M059J (cell line): ENCODE results near the gene IQCC. TPM values are rescaled to one million over a fixed set of nuclear protein-coding genes. Genes with fewer than 3 reads are reported as not detected.

Experiments
- DNase-seq: peaks from one replicate; pipeline ENCODE4 v3.0.0-alpha.2; 2012; ENCODE audit warnings: low read depth
- total RNA-seq: library from RNA; depleted of rRNA; stranded (reverse); fragments of >200 nt; shearing (Covaris generic); gene quantifications from 2 replicates; pipeline ENCODE4 v1.2.3, GENCODE V29; 2014; rRNA removed

IQCC gene
- total RNA-seq, 1 experiment from 2014 or later: 8.7 TPM

GRCh38 chr1:32256473-32257226, 51.2 kb downstream of the IQCC start:
- no peak for DNase-seq

- no peak for DNase-seq
Observed at GRCh38 chr1:32257227-32257508, 51.7 kb downstream of the IQCC start.

Other genes starting within 250 kb of the IQCC start
- 59.2 and 102 TPM in 2 replicates for gene KHDRBS1, start 191.8 kb upstream of the IQCC start, total RNA-seq
- gene TMEM39B, start 132.7 kb upstream of the IQCC start, total RNA-seq: 13.9 and 16.1 TPM in 2 replicates
- gene KPNA6, start 97.6 kb upstream of the IQCC start, total RNA-seq: 49.8 and 73.0 TPM in 2 replicates
- 62.5 and 102 TPM in 2 replicates for gene TXLNA, start 26.0 kb upstream of the IQCC start, total RNA-seq
- 8.8 and 9.4 TPM in 2 replicates for gene CCDC28B, start 5.1 kb upstream of the IQCC start, total RNA-seq
- gene DCDC2B, start 3.4 kb downstream of the IQCC start, total RNA-seq: not detected in 2 replicates
- gene TMEM234, start 16.7 kb downstream of the IQCC start, total RNA-seq: 12.0 and 12.3 TPM in 2 replicates
- gene EIF3I, start 16.7 kb downstream of the IQCC start, total RNA-seq: 517 and 553 TPM in 2 replicates
- 0.20 and 1.4 TPM in 2 replicates for gene FAM167B, start 41.6 kb downstream of the IQCC start, total RNA-seq
- 0.12 TPM in 1 of 2 replicates, not detected in the other for gene LCK, start 45.6 kb downstream of the IQCC start, total RNA-seq
- gene HDAC1, start 86.4 kb downstream of the IQCC start, total RNA-seq: 158 and 171 TPM in 2 replicates
- 73.3 and 110 TPM in 2 replicates for gene MARCKSL1, start 130.6 kb downstream of the IQCC start, total RNA-seq
- 0.42 and 1.2 TPM in 2 replicates for gene FAM229A, start 156.8 kb downstream of the IQCC start, total RNA-seq
- gene TSSK3, start 156.9 kb downstream of the IQCC start, total RNA-seq: 0.07 TPM in 1 of 2 replicates, not detected in the other
- gene BSDC1, start 188.8 kb downstream of the IQCC start, total RNA-seq: 86.0 and 91.7 TPM in 2 replicates